Mucosa of descending colon (tissue), 3 donors: Measurements from ENCODE around the gene ARHGEF11. TPM values are rescaled to one million over a fixed set of nuclear protein-coding genes. Genes with fewer than 3 reads are reported as not detected.

Experiments used
- ATAC-seq: fragments of 200-7000 bp; cut with Tn5 transposase; one replicate; pipeline ENCODE4 v1.9.1; 2020; ENCODE audit warnings: mild to moderate bottlenecking, moderate library complexity
- DNase-seq, 3 donors: peaks; one replicate each; pipeline ENCODE4 v3.0.0-alpha.2; 2020
- H3K36me3 ChIP-seq: fragments of 200-600 bp; one replicate; pipeline ENCODE4 v1.8.0; 2021; ENCODE audit warnings: low read depth, mild to moderate bottlenecking
- H3K4me1 ChIP-seq: fragments of 200-600 bp; one replicate; pipeline ENCODE4 v1.8.0; 2021; ENCODE audit warnings: low read depth, mild to moderate bottlenecking
- H3K4me3 ChIP-seq: fragments of 200-600 bp; one replicate; pipeline ENCODE4 v1.8.0; 2021; ENCODE audit warnings: mild to moderate bottlenecking
- H3K9me3 ChIP-seq: fragments of 200-600 bp; one replicate; pipeline ENCODE4 v1.8.0; 2021; ENCODE audit warnings: mild to moderate bottlenecking
- CTCF ChIP-seq: fragments of 200-600 bp; IDR thresholded peaks from one replicate; pipeline ENCODE4 v1.8.0; 2022; ENCODE audit warnings: antibody characterized with exemption, mild to moderate bottlenecking
- intact Hi-C, 2 donors: fragments of 100-400 bp; cut with DNase I in 1 of 2; cut with micrococcal nuclease in 1 of 2; formaldehyde crosslinking; loops; one replicate each; pipeline versions ENCODE4 v1.11.0 to v1.11.1; 2022; cut with DNase I, micrococcal nuclease
- total RNA-seq, 3 donors: library from RNA; stranded (reverse); fragmentation: NEBNext Ultra II Directional in 2 of 3; extraction: Animal tissue kit (Norgen Biotek cat#: 25700) in 2 of 3; gene quantifications; one replicate each; pipeline versions ENCODE4 v1.2.1 to v1.2.4, GENCODE V29; 2021 to 2023
- donor health status: DM: no; HTN: no; CAD: no; lungs with moderate emphysema.
- donor health status: DM: no; HTN: no; CAD: no.
- donor health status: DM: no; HTN: yes; CAD: no.

ARHGEF11 gene
- total RNA-seq, 3 donors from 2014 or later = 47.7 to 75.1 (median 60.0) TPM

GRCh38 chr1:156895455-156895812, 150.1 kb downstream of the ARHGEF11 start:
- peaks cover 3% of the 10 kb centered on the region for H3K4me1 ChIP-seq
- DNase-seq = no peak
- H3K9me3 ChIP-seq = no peaks in the 10 kb centered on the region
- TF ChIP-seq CTCF = no peak
- no peaks in the 10 kb centered on the region for H3K36me3 ChIP-seq
- H3K4me3 ChIP-seq = no peak overlapping the region
- ATAC-seq = no peak
- intact Hi-C loops = no loop called here

GRCh38 chr1:156894711-156895454, 150.7 kb downstream of the ARHGEF11 start:
- Histone ChIP-seq H3K4me1 (peaks cover 3% of the 10 kb centered on the region), H3K9me3 (no peaks in the 10 kb centered on the region), H3K36me3 (no peaks in the 10 kb centered on the region), H3K4me3 (no peak overlapping the region)
- no peak for TF ChIP-seq CTCF
- DNase-seq (peak in 1 of 3 donors; percentile 49), ATAC-seq (no peak)
- intact Hi-C loops = no loop called here

- peak in 1 of 3 donors; percentile 15 for DNase-seq
- ATAC-seq = no peak
- Histone ChIP-seq H3K4me1 (peaks cover 3% of the 10 kb centered on the region), H3K36me3 (no peaks in the 10 kb centered on the region), H3K4me3 (no peak overlapping the region), H3K9me3 (no peaks in the 10 kb centered on the region)
- no peak for TF ChIP-seq CTCF
- intact Hi-C loops = no loop called here
Measured at GRCh38 chr1:156894001-156894400, 151.5 kb downstream of the ARHGEF11 start.

GRCh38 chr1:156893048-156893953, 152.2 kb downstream of the ARHGEF11 start, which contains the start of gene PEAR1:
Gene PEAR1, plus strand, starts transcription at chr1:156893718. Its CDS starts 10,209 bp downstream, at chr1:156903927.
- peaks cover 3% of the 10 kb centered on the region for H3K4me1 ChIP-seq
- no peaks in the 10 kb centered on the region for H3K36me3 ChIP-seq
- H3K4me3 ChIP-seq = no peak within 1 kb of the TSS
- ATAC-seq (no peak), DNase-seq (no peak)
- no peaks in the 10 kb centered on the region for H3K9me3 ChIP-seq
- TF ChIP-seq CTCF = no peak
- intact Hi-C loops = no loop called here

- Histone ChIP-seq H3K9me3 (no peaks in the 10 kb centered on the region), H3K36me3 (no peaks in the 10 kb centered on the region), H3K4me3 (no peak overlapping the region), H3K4me1 (peaks cover 3% of the 10 kb centered on the region)
- ATAC-seq (peak; percentile 95), DNase-seq (peak; percentile 90 to 96 (median 94))
- peak; percentile 79 for TF ChIP-seq CTCF
- intact Hi-C loops = no loop called here
Measured at GRCh38 chr1:156892190-156893047, 153.1 kb downstream of the ARHGEF11 start.
